Cerebellar cortex (tissue), 1 donor: Measurements from ENCODE around the gene EEPD1.

ENCODE experiments used
- DNase-seq: peaks from one replicate; pipeline ENCODE4 v3.0.0-alpha.2; 2015; ENCODE audit warnings: low spot score

EEPD1 gene

DNA sequence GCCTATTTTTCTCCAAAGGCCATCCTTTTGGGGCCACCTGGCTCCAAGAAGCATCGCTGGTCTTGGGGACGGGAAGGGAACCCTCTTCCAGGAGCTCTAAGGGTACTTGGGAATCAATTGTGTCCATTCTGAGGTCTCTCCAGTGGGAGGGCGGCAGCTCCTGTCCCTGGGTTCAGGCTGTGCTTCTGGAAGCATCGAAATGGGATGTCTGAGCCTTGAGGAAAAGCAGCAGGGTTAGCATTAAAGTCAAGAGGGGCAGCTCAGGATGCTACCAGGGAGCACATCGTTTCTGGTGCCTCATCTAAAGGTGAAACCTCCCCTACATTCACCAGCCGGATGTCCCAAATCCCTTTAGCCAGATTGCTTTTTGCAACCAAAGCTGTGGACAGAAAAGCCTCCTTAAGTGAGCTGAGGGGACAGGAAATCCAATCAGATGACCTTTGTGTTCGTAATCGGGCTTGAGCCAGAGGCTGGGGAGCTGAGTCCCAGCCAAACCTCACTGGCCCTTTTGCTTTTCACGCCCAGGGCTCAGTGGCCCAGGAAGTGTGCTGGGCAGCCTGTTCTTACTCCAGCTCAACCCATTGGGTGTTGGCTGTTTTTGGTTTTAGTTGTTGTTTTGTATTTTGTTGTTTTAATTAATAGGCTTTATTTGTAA lies 147.8 kb downstream of the EEPD1 start:
- DNase-seq, result no peak

DNA sequence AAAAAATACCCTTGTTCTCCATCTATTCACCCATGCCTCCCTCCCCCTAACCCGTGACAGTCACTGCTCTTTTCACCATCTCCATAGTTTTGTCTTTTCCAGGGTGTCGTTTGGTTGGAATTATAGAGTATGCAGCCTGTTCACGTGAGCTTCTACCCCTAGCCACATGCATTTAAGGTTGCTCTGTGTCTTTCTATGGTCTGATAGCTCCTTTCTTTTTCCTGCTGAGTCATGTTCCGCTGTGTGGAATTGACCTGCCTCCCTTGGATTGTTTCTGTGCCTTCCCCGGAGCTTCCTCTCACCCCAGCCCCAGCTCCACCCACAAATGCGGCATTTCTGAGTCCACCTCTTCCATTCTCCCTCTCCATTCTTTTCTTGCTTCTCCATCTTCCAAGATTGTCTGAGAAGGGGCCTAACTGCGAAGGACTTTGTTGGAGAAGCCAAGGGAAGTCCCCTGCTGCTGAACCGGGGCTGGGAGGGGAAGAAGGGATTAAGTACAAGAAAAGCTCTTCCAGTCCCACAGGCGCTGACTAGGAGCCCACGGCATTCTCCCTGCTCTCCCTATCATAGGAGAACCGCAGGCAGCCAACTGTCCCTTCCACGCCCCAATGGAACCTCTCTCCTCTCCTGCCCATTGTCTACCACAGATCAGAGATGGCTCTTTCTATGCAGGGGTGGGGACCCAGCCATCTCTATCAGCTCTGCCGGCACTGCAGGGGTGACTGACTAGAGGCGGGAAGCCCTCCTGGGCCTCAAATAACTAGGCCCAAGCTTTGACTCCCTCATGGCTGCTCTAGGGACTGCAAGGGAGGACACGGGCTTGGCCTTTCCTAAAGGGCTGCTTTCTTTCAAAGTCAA lies 149.1 kb downstream of the EEPD1 start:
- no peak for DNase-seq

DNA sequence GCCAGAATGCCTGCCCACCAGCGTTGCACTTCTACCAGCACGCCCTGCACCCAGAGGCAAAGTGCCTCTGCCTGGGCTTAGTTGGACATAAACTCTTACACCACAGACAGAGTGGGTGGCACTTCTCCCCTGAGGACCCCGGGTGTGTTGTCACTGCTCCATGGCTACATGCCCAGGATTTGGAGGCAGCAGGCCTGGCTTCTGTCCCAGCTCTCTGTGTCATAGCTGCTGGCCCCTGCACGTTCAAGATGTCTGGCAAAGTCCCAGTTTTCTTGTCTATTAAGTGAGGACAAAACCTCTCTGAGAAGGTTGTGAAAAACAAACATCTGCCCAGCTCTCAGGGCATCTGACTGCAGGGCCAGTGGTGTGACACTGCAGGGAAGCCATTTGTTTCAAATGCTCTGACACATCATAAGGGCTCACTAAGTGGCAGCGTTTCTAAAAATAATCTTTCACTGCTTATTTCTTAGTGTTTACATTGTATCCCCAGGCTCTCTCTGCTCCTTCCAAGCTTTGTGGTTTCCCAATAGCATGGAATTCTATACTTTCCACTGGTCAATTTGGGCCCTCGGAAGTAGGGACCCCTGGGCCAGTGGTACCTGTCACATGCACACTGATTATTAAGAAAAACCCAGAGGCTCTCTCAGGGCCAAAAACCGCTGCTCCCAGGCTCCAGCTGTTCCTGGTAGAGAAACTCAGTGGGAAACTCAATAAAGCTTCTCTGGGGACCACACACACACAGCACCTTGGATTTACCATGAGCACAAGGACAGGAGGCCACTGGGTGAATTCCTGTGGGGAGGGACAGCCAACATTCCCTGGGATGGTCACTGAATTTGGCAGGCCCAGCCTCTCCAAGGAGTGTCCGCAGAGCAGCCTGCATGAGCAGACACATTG lies 150.4 kb downstream of the EEPD1 start:
- DNase-seq, result peak; percentile 39

DNA sequence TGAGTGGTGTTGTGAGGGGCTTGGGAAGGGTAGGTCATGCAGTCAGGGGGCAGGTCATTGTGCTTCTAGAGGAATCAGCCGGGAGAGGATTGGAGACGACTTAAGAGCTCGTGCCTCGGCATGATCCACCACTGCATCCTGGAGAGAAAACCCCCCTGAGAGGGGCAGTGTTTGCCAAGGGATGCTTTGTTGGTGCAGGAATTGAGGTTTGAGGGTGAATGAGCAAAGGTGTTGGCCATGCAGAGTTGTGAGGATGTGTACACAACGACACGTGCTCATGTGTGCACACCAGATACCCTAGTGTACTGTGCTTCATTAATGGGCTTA lies 151.0 kb downstream of the EEPD1 start:
- DNase-seq, result no peak

GRCh38 chr7:36305226-36305625 lies 152.2 kb downstream of the EEPD1 start:
- DNase-seq, result no peak

GRCh38 chr7:36305648-36306047 lies 152.6 kb downstream of the EEPD1 start:
- DNase-seq, result no peak

DNA sequence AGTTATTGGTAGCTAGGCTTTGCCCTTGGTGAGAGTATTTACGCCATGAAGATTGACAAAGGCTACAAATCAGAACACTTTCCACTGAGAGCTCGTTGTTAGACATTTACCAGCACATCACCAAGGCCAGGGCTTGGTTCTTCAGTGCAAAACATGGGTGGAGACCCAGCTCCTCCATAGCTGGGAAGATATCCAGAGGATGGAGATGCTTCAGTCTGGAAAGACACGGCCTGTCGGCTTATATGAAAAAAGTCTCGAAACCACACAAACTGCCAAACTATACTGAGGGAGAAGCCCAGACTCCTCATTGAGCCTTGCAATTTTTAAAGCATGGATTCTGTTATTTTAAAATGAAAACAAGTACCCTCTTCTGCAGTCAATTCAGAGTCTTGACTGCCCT lies 153.2 kb downstream of the EEPD1 start:
- DNase-seq, result no peak

- no peak for DNase-seq
These were observed 153.7 kb downstream of the EEPD1 start for GRCh38 chr7:36306722-36307121.

DNA sequence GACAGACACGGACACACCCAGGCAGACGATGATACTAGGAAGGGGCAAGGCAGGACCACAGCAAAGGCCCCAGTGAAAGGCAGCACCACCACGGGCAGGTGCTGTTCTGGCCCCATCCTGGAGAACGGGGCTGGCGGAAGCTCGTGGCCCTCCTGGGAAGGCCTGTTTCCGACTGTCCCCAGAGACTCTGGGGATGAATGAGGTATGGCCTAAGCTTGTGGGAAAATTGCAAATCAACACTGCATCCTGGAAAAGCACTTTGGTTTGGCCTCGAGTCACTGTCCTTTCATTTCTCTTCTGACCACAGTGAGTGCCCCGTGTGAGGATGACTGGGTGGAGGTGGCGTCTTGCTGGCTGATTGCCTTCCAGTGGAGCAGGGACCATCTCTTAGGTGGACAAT lies 155.0 kb downstream of the EEPD1 start:
- DNase-seq, result no peak

- DNase-seq, result no peak
These were observed 156.2 kb downstream of the EEPD1 start for GRCh38 chr7:36309301-36309700.

DNA sequence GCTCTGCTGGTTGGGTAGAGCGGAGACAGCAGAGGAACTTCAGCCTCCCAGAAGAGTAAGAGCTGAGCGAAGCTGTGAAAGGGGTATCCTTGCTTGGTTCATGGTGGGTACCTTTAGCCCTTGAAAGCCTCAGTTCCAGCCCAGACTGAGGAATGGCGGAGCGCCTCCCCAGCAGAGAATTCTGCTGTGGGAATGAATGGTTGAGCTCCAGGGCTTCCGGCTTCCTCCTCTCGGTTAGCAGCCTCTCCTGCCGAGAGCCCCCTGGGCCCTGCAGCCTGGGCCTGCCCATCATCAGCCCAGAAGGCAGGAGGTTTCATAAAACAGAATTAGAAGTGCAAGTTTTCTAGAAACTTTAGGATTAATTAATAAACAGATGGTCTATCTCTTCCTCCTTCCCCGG lies 156.7 kb downstream of the EEPD1 start:
- DNase-seq, result no peak

DNA sequence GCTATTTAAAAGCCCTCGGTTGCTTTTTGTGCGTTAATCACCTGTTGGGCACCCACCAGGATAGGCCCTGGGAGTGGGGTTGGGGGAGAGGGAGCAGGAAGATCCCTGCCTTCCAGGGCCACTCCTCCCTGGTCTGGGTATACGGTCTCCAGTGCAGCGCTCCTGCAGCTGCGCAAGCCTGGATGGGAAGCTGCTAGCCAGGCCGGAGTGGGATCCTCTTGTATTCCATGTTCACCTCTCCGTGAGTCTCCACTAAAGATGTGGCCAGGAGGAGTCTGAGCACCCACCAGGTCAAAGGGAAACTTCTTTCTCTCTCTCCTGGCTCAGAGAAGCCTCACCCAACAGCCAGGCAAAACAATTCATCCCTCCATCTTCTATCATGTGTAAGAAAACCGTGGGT lies 157.8 kb downstream of the EEPD1 start:
- no peak for DNase-seq

DNA sequence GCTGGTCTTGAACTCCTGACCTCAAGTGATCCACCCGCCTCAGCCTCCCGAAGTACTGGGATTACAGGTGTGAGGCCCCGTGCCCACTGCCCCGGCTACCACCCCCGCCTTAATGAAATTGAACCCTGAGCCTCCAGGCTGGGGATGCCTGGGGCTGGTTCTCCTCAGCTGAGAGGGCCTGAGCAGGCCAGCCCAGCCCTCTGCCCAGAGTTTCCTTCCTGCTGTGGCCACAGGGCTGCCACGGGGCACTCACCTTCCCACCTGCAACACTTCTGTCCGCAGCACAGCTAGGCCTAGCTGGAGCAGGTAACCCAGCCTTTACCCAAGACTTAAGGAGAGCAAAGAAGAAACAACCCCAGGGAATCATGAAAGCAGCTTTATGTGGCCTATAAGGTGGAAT lies 158.5 kb downstream of the EEPD1 start:
- no peak for DNase-seq

- DNase-seq, result no peak
These were observed 159.2 kb downstream of the EEPD1 start for GRCh38 chr7:36312064-36312914.

- no peak for DNase-seq
These were observed 159.9 kb downstream of the EEPD1 start for GRCh38 chr7:36312915-36313334.

GRCh38 chr7:36313607-36314006 lies 160.6 kb downstream of the EEPD1 start:
- DNase-seq, result no peak

GRCh38 chr7:36314491-36314890 lies 161.4 kb downstream of the EEPD1 start:
- no peak for DNase-seq

DNA sequence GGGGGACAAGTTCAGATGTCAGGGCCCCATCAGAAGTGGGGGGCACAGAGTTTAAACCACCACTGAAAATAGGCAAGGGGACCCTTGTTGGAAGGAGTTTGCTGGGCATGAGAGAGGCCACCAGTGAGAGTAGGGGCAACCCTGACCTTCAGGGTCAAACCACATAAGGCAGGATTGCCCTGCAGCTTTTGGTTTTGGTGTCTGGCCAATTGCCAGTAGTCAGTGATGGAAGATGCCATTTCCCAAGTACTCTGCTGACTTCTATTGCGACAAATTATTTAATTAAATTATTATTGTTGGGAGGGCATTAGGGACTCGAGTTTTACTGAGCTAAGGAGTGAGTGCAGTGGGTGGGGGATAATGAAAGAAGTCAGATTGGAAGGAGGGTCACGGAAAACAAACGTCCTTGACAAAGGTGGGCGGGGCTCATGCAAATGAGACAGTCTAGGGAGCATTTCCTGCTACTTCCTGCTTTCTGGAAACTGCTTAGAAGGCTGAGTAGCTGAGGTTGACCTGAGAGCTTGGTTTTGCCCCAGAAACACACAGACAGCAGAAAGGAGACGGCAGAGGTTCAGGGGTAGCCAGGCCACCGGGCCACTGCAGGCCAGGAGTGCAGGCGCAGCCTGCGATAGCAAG lies 162.4 kb downstream of the EEPD1 start:
- no peak for DNase-seq

GRCh38 chr7:36316319-36316718 lies 163.3 kb downstream of the EEPD1 start:
- DNase-seq, result no peak

GRCh38 chr7:36317276-36317675 lies 164.2 kb downstream of the EEPD1 start:
- no peak for DNase-seq

DNA sequence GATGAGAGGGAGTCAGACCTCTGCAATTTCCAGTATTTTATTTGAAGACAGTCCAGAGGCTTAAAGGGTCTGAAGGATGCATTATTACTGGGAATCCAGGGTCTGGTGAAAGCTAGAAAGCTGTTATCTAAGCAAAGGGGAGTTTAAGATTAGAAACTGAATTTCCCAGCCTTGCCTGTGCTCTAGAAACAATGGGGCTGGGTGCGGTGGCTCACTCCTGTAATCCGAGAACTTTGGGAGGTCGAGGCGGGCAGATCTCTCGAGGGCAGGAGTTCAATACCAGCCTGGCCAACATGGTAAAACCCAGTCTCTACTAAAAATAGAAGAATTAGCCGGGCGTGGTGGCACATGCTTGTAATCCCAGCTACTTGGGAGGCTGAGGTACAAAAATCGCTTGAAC lies 165.1 kb downstream of the EEPD1 start:
- DNase-seq, result no peak
